Measurements from ENCODE around the gene ARHGEF25.
"Not testable (repeated sequence)": the region's sequence is repeated elsewhere in the genome, so short reads cannot be mapped to it uniquely, and the experiment has no call there.

ARHGEF25 gene

DNA sequence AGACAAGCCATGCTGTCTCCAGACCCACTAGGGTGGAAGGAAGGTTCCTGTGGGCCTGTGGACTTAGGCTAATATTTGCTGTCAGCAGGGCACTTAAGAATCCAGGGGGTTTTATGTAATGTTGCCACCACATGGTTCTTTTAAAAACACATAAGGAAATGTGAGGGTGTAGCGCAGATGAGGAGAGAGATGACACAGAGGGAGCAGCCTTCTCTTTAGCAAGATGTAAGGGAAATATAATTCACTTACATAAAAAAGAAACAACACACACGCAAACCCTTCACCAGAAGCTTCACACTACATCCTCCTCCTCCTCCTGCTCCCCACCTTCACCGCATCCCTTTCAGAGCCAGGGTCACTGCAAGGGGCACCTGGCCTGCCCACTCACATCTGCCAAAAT lies 25.1 kb upstream of the ARHGEF25 start:
- DNase-seq = no peak

DNA sequence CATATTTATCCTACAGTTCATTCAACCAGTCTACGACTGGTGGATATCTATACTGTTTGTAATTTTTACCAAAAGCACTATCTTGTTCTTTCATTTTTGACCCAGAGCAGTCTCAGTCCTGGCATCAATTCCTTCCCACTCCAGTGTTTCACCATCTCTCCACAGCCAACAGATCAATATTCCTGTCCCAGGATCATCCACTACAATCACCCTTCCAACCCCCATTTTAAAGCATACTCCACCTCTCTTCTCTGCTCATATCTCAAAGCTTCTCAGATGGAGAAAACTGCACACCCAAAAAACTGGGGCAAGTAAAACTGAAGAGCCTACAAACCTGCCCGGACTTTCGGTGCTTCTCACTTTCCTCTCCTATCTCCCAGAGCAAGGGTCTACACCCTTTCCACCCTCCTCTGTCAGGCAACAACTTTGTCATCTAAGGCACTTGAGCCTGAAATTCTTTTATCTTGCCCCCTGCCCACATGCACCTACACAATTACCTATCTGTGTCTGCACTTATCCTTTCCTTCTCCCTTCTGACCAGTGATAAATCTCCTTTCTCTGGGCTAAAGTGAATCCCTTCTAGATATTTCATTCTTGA lies 24.3 kb upstream of the ARHGEF25 start:
- DNase-seq = no peak

- DNase-seq = not testable (repeated sequence)
Observed at GRCh38 chr12:57588951-57589610, 22.2 kb upstream of the ARHGEF25 start.

GRCh38 chr12:57590479-57590863 lies 20.8 kb upstream of the ARHGEF25 start:
- no peak for DNase-seq

- DNase-seq = peak; percentile 77 to 88
Observed at GRCh38 chr12:57590864-57591781, 20.1 kb upstream of the ARHGEF25 start, which contains the start of gene PIP4K2C. PIP4K2C (plus strand) TSS chr12:57591192; CDS start chr12:57591290, 98 bp downstream.

DNA sequence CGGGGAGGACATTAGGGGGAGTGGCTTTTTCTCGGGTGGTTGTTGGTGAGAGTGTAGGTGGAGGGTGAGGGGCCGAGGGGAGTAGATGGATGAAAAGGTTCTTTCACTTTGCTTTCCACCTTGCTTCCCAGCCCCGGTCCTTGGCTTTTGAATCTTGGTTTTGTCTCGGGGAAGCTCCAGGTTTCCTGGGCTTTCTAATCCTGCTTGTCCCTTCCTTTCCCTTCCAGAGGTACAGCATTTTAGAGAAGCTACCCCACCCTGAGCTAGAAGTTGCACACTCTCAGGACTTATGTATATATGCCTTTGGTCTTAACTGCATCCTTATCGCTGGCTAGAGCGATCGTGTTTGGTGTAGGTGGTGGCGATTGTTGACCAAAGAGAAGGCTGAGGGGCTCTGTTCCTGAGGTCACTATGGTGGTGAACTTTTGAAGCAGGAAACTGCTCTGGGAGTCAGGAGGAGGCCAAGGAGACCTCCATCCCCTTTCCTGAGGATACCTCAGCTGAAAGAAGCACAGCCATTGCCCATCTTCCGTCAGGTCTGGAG lies 19.4 kb upstream of the ARHGEF25 start:
- DNase-seq = no peak

DNA sequence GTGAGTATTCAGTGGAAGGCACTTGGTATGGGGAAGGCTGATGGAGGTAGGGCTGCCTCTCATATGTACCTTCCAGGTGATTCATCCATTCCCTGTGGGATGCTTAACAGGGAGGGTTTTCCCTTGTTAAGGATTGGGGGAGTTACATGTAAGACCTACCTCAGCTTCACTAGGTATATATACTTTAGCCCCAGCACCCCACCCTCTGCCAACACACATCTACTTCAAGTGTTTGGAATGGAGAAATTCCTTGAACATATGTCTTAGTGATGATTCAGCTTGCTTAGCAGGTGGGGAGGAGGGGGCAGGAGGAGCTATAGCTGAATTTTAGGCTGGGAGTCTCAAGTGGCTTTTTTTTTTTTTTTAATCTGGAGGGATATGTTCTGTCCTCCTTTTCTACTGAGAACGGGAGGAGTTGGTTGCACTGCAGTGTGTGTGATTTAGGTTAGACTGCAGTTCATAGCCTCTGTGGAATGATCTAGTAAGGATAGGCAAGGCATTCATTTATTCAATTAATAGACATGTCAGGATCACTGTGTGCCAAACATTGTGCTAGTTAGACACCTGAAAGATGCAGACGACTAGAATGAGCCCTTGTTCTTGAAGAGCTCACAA lies 18.6 kb upstream of the ARHGEF25 start:
- DNase-seq = no peak

DNA sequence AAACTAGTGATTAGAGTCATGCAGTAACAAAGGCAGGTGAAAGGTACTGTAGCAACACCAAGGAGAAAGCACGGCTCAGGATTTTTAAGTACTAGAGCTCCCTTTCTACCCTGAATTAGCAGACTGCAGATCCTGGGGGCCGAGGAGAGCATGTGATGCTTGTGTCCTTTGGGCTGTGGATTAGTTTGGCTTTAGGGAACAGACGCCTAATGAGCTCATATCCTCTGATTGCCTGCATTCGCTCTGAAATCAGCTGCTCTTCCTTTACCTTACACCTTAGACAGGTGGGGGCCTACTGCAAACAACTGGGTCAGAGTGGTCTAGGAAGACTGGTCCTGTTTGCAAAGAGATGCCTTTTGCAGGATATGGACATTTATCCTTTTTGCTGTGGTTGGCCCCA lies 18.0 kb upstream of the ARHGEF25 start:
- DNase-seq = no peak

DNA sequence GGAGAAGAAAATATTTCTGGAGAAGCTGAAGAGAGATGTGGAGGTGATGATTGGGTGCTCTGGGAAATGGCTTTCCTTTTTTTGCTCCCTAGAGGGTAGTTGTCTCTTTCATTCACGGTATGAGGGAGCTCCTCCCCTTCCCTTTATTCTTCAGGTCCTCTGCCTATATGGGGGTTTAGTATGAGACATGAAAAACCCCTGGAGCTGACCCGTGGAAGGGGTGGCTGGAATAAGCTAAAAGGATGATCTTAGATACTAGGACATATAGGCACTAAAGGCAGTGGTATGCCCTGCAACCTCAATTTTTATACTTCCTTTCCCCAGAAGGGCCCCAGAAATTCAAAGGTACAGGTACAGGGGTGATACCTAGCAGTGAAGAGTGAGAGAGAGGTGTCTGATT lies 10.8 kb upstream of the ARHGEF25 start:
- DNase-seq = no peak

GRCh38 chr12:57602544-57602943 lies 8.7 kb upstream of the ARHGEF25 start:
- no peak for DNase-seq

DNA sequence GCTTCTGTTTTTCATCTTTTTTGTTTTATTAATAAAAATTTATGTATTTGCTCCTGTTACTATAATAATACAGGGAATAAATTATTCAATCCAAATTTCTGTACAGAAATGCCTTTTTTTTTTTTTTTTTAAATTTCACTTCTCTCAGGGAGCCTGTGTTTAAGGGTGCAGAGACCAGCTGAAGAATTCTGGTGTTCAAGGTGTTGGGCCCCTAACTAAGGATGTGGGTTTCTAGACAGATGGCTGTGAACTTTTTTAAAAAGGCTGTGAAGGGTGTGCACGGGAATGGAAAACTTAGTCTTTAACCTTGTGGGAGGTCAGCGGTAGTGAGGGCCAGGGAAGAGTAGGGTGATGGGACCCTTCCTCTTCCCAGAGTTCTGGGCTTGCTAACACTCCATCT lies 7.9 kb upstream of the ARHGEF25 start:
- DNase-seq = no peak

GRCh38 chr12:57603815-57604453 lies 7.3 kb upstream of the ARHGEF25 start:
- DNase-seq = no peak

DNA sequence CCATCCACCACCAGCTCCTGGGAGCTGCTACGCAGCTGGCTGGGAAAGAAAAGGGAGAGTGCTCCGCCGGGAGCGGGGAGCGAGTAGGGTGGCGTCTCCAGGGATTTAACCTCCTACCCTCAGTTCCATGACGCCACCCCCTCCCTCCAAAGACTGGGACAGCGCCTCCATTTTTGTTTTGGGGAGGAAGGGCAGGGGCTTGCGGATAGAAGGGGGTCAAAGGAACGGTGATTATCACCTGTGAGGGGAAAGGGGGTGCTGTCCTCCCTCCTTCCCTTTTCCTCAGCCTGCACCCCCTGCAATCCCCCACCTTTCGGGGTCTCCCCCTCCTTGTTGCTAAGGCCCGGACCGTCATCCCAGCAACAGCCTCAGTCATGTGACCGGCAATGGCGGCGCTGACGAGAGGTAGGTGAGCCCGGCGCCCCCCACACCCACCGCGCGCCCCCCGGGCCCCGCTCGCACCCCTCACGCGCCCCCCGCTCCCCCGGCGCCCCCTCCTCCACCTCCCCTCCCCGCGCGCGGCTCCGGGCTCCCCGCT lies 6.7 kb upstream of the ARHGEF25 start, which contains the start of gene DTX3:
Gene DTX3 (plus strand): TSS at position 371 of the 538 bp plus-strand sequence. CDS start 1,694 bp downstream, outside the sequence.
- peak in 1 of 2 donors; percentile 52 for DNase-seq

DNA sequence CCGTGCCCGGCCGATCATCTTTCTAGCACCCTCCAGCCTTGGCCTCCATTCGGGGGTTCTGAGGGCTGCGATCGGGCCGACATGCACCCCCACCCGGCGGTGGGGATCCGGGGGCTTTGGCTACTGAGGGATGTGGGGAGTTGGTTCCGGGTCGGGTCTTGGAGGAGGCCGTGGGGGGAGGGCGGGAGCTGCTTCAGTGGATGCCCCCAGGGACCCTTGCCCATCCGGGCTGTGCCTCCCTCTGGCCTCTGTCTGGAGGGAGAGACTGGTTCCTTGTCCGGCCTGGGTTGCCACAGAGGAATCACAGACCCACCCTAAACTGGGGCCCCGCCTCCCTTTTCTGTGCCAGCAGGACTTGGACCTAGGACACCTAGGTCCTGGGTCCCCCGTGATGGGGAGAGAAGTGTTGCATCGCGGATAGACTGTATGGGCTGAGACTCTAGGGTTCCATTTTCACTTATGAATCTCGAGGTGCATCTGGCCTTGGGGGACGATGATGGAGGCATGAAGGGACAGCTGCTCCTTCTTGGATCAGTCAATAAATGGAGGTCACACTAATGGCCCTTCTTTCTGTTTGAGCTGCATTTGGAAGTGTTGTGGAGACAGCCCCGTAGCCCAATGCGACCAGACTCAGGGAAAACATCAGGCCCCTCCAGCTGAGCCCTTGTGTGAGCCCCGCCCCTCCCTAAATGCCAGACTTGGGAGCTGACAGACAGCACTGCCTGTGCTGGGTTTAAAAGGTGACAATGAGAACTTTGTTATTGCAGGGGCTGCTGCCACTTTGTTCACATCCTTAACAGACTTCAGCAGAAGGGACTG lies 6.0 kb upstream of the ARHGEF25 start:
- no peak for DNase-seq

DNA sequence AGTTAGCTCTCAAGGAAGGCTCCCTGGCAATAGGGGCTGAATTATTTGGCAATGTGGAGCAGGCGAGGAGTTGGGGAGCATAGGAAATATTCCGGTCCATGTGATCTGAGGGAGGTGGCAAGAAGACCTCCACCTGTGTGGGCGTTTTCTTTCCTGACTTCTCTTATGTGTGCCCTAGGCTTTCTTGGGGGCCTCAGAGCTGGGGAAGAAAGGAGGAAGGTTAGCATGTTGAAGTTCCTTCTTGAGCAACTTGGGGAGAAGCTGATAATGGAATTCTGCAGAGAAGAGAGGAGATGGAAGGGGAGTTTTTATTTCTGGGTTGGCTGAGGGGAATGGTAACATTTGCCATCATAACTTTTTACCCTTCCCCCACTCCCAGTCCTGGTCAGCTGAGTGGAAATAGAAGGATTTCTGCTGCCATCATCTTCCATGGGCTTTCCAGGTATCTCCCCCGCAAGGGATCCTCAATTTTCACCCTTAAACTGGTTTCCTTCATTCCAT lies 5.4 kb upstream of the ARHGEF25 start:
- no peak for DNase-seq

- DNase-seq = no peak
Observed at GRCh38 chr12:57606399-57606798, 4.8 kb upstream of the ARHGEF25 start.

DNA sequence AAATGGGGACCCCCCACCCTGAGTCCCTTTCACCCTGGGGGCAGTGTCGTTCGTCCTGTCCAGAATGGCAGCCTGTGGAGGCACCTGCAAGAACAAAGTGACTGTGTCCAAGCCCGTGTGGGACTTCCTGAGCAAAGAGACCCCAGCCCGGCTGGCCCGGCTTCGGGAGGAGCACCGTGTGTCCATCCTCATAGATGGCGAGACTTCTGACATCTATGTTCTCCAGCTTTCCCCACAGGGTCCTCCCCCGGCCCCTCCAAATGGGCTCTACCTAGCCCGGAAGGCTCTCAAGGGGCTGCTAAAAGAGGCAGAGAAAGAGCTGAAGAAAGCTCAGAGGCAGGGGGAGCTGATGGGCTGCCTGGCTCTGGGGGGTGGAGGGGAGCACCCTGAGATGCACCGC lies 4.4 kb upstream of the ARHGEF25 start:
- no peak for DNase-seq

GRCh38 chr12:57607958-57608663 lies 3.1 kb upstream of the ARHGEF25 start:
- DNase-seq = no peak

DNA sequence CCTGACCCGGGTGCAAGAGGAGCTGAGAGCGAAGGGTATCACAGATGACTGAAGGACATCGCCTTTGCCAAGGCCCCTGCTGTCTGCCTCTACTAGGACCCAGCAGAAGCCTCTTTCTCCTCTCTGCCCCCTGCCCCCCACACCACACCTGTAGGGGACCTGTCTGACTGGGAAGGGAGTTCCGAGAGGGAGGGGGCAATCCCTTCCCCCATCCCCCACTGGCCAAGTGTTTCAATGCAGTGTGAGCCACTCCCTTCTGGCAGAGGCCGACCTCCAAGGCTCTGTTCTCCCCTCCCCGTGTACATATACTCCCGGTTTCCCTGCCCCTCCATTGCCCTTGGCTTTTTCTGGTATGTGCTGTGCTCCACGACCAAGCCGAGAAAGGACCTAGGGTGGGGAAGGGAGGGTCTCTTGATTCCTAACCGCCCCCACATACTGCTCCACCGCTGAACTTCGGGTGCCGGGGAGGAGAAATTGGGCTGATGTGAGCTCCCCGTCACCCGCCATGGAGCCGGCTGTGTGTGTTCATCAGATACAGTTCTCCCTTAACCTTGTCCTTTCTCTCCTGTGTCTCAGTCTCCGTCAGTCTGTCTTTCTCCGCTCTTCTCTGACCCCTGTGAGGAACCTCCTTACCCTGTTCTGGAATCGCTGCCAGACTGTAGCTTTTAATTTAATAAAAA lies 2.0 kb upstream of the ARHGEF25 start:
- no peak for DNase-seq

Measured in CD4-positive, alpha-beta T cell treated with Interferon alpha-2 for 1 hour (primary cell).